NK-92 (cell line): ENCODE results near the gene SMIM38.

ENCODE experiments used
- DNase-seq: peaks from one replicate; lab custom pipeline; 2025; ENCODE audit not compliant: unreplicated experiment; lab: John Stamatoyannopoulos, UW

The SMIM38 gene

GRCh38 chr11:69157822-69158231 is 2.1 kb downstream of the SMIM38 start:
- no peak for DNase-seq

- DNase-seq: no peak
Measured at GRCh38 chr11:69158301-69159149, 2.8 kb downstream of the SMIM38 start.

- DNase-seq: no peak
Measured at GRCh38 chr11:69159150-69159852, 3.6 kb downstream of the SMIM38 start.

GRCh38 chr11:69160296-69161116 is 4.8 kb downstream of the SMIM38 start:
- DNase-seq: no peak

- no peak for DNase-seq
Measured at GRCh38 chr11:69161117-69161407, 5.3 kb downstream of the SMIM38 start.

GRCh38 chr11:69162505-69162904 is 6.8 kb downstream of the SMIM38 start:
- DNase-seq: no peak

- no peak for DNase-seq
Measured at GRCh38 chr11:69163842-69164241, 8.1 kb downstream of the SMIM38 start.

- no peak for DNase-seq
Measured at GRCh38 chr11:69164824-69165223, 9.1 kb downstream of the SMIM38 start.

- DNase-seq: no peak
Measured at GRCh38 chr11:69165775-69166174, 10.0 kb downstream of the SMIM38 start.

- no peak for DNase-seq
Measured at GRCh38 chr11:69166218-69167115, 10.7 kb downstream of the SMIM38 start.

GRCh38 chr11:69167130-69167915 is 11.6 kb downstream of the SMIM38 start:
- DNase-seq: no peak

- DNase-seq: no peak
Measured at GRCh38 chr11:69167916-69168691, 12.4 kb downstream of the SMIM38 start.

GRCh38 chr11:69169479-69169878 is 13.7 kb downstream of the SMIM38 start:
- DNase-seq: no peak

GRCh38 chr11:69170704-69171103 is 15.0 kb downstream of the SMIM38 start:
- no peak for DNase-seq

GRCh38 chr11:69171476-69172240 is 15.9 kb downstream of the SMIM38 start:
- no peak for DNase-seq

- DNase-seq: no peak
Measured at GRCh38 chr11:69172674-69173073, 16.9 kb downstream of the SMIM38 start.

GRCh38 chr11:69173331-69173730 is 17.6 kb downstream of the SMIM38 start:
- no peak for DNase-seq

GRCh38 chr11:69173925-69174581 is 18.3 kb downstream of the SMIM38 start:
- no peak for DNase-seq
